Fibroblast of villous mesenchyme (primary cell): ENCODE measurements around the gene SNTB2. TPM values are rescaled to one million over a fixed set of nuclear protein-coding genes. Genes with fewer than 3 reads are reported as not detected.
A peak's percentile ranks its signal among the peaks of the same experiment; 100 is the strongest.

Source experiments
- DNase-seq: peaks from one replicate; pipeline ENCODE4 v3.0.0-alpha.2; 2010; ENCODE audit warnings: low read depth
- H3K4me3 ChIP-seq: 2 replicates; pipeline ENCODE4 v1.5.1; 2011; ENCODE audit warnings: low read depth, mild to moderate bottlenecking, low read length
- total RNA-seq: library from RNA; depleted of rRNA; stranded (reverse); fragments of >200 nt; gene quantifications from 2 replicates; pipeline ENCODE4 v1.2.3, GENCODE V29; 2012
- TF ChIP-seq, protein P1 (sequence below): IDR thresholded peaks from 2 replicates; pipeline ENCODE4 v1.5.1; 2012; ENCODE audit warnings: low read depth, mild to moderate bottlenecking, low read length; ENCODE audit not compliant: insufficient read depth

Gene SNTB2
- total RNA-seq, 1 donor, result 73.4 TPM

DNA sequence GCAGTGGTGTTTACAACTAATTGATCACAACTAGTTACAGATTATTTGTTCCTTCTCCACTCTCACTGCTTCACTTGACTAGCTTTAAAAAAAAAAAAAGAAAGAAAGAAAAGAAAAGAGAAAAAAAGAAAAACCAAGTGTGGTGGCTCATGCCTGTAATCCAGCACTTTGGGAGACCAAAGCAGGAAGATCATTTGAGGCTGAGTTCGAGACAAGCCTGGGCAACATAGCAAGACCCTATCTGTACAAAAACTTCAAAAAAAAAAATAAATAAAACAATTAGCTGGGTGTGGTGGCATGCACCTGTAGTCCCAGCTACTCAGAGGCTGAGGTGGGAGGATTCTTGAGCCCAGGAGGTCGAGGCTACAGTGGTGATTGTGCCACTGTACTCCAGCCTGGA is 4.2 kb downstream of the SNTB2 start:
- TF ChIP-seq, protein P1, sequence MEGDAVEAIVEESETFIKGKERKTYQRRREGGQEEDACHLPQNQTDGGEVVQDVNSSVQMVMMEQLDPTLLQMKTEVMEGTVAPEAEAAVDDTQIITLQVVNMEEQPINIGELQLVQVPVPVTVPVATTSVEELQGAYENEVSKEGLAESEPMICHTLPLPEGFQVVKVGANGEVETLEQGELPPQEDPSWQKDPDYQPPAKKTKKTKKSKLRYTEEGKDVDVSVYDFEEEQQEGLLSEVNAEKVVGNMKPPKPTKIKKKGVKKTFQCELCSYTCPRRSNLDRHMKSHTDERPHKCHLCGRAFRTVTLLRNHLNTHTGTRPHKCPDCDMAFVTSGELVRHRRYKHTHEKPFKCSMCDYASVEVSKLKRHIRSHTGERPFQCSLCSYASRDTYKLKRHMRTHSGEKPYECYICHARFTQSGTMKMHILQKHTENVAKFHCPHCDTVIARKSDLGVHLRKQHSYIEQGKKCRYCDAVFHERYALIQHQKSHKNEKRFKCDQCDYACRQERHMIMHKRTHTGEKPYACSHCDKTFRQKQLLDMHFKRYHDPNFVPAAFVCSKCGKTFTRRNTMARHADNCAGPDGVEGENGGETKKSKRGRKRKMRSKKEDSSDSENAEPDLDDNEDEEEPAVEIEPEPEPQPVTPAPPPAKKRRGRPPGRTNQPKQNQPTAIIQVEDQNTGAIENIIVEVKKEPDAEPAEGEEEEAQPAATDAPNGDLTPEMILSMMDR, result no peak
- DNase-seq, result no peak
- no peak overlapping the region for H3K4me3 ChIP-seq

DNA sequence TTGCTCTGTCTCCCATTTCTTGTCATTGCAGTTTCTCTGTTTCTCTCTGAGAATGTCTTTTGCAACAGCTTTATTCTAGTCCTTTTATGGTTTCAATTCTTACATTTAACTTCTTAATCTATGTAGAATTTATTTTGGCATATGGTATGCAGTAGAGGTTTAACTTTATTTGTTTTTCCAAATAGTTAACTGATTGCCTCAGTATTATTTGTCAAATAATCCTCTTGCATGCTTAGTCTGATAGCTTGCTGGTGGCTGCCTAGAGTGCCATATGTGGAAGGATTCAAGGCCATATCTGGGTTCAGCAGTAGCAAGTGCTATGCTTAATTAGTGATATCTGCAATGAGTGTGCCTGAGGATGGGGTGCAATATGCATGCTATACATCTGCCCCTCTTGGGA is 6.9 kb downstream of the SNTB2 start:
- TF ChIP-seq, protein P1, result no peak
- DNase-seq, result no peak

DNA sequence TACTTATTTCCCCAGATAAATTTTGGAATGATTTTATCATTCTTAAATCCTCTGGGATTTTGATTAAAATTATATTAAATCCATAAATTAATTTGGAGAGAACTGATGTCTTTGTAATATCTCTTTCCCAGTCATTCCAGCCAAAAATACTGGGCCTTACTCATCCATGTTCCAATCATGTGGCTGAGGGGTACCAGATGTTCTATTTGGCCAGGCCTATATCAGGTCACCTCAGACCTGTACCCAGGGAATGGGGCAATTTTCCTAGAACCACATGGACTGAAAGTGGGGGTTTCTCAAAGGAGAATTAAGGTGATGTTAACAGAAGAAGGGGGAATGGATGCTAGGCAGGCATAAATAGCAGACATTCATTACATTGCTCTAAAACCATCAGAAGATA is 7.5 kb downstream of the SNTB2 start:
- TF ChIP-seq, protein P1, result no peak
- DNase-seq, result no peak
- no peak overlapping the region for H3K4me3 ChIP-seq

More for the DNA sequence above, 6.9 kb downstream of the SNTB2 start:
- no peak overlapping the region for H3K4me3 ChIP-seq

DNA sequence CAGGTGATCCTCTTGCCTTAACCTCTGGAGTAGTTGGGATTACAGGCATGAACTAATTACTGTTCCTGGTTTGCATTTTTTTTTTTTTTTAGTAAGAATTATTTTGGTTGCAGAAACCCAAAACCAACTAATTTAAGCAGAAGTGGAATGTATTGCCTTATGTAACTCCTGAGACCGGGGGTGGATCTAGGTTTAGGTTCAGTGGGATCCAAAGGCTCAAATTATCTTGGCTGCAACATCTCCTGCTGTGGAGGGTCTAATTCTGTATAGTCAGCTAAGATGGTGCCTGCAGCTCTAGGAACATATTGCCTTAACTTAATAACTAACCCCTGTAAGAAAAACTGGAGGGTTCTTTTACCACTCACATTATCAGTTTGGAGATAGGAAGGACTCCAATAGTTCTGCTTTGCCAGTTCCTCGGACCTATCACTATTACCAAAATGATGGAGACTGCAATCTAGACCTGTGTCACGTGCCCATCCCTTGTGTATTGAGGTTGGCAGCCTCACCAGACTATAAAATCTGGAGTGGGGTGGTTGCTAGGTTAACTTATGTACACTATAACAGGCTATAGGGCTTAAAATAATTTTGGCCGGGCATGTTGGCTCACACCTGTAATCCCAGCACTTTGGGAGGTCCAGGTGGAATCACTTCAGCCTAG is 8.5 kb downstream of the SNTB2 start:
- H3K4me3 ChIP-seq, result no peak overlapping the region
- TF ChIP-seq, protein P1, result no peak
- DNase-seq, result no peak

DNA sequence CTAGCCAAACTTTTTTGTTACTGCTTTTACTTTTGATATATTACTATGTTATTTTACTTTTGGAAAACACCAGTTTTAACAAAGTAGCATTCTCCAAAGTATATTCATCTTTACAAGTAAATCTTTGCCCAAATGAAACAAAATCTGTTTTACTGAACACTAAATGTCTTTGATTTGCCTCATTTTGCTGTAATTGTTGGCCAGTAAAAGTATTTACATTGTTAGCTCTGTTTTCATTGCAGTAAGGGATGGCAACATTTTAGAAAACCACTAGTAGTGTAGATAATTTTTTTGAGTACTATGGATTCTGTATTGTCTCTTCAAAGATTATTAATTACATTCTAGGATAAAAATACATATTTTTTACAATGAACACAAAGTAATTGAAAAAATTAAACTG is 10.6 kb downstream of the SNTB2 start:
- no peak for DNase-seq
- H3K4me3 ChIP-seq, result no peak overlapping the region
- TF ChIP-seq, protein P1, result no peak

DNA sequence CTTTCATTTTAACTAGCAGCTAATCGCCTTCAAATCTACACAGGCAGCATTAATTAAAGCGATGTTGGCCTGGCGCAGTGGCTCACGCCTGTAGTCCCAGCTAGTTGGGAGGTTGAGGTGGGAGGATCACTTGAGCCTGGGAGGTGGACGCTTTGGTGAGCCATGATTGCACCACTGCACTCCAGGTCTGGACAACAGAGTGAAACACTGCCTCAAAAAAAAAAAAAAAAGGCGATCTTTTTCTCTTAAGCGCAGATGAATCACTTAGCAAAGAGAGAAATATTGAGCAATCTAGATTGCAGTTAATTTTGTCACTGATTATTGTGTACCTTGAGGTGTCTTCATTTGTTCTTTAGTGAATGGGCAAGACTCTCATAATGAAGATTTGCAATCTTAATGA is 12.4 kb downstream of the SNTB2 start:
- TF ChIP-seq, protein P1, result no peak
- H3K4me3 ChIP-seq, result no peak overlapping the region
- peak; percentile 92 for DNase-seq

DNA sequence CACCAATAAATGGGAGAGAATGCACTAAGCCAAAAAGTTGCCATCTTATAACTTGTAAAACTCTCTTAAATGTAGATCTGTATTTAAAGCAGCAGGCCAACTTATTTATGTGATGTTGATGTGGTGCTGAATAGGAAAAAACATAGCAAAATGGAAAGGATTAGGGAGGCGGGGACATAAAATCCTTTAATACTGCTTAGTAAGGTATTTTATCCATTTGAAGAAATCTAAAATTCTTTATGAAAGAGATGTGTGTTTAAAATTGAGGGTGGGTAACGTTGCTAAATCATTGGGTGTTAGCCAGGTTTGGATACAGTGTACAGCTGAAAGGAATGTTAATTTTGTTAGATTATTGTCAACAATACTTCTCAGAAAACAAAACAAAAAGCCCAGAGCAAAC is 14.3 kb downstream of the SNTB2 start:
- TF ChIP-seq, protein P1, result no peak
- DNase-seq, result no peak
- H3K4me3 ChIP-seq, result no peak overlapping the region
